ENCODE measurements around the gene PGAP6. TPM values are rescaled to one million over a fixed set of nuclear protein-coding genes. Genes with fewer than 3 reads are reported as not detected.
A peak's percentile ranks its signal among the peaks of the same experiment; 100 is the strongest.

The PGAP6 gene
- total and polyA plus RNA-seq, 9 of the 15 experiments (the other 6 are each of a cell fraction or from before 2014, with no cell fraction given), result 0.45 to 50.2 (median 39.3) TPM

GRCh38 chr16:370443-370842, 11.3 kb downstream of the PGAP6 start, which contains the start of gene MRPL28 (continued):
- peak; percentile 99 for TF ChIP-seq PKNOX1 (IDR thresholded peaks at IDR 0.05)
- TF ChIP-seq ELF2 (CRISPR knock-in tag; IDR thresholded peaks at IDR 0.05), result no peak; the same call in 1 of the 2 replicates
- peak in 1 of 2 experiments; percentile 64; a peak in 1 of 4 replicates for TF ChIP-seq MAZ (CRISPR knock-in tag; conservative IDR thresholded peaks at IDR 0.05 in 1 of 2, IDR thresholded peaks at IDR 0.05 in 1 of 2)
- TF ChIP-seq RB1 (IDR thresholded peaks at IDR 0.05; ENCODE audit: low read depth), result peak; percentile 69; the same call in 1 of the 2 replicates
- TF ChIP-seq CHD2 (IDR thresholded peaks at IDR 0.05; ENCODE audit: low read depth, low read length), result peak; percentile 58; the same call in 1 of the 2 replicates
- peak; percentile 98 for TF ChIP-seq POLR2AphosphoS2 (IDR thresholded peaks at IDR 0.05; ENCODE audit: low read length)
- 0 out of 2 replicates have a peak, but pooled peaks have one; percentile 65 for TF ChIP-seq GATAD2B (IDR thresholded peaks at IDR 0.05; ENCODE audit: borderline replicate concordance)
- TF ChIP-seq TEAD4 (IDR thresholded peaks at IDR 0.05; ENCODE audit: low read length), result no peak
- TF ChIP-seq TEAD4 (CRISPR knock-in tag; IDR thresholded peaks at IDR 0.05; ENCODE audit: borderline replicate concordance), result no peak
- TF ChIP-seq CBX1 (IDR thresholded peaks at IDR 0.05; ENCODE audit: low read depth), result peak; percentile 73; the same call in 1 of the 2 replicates
- TF ChIP-seq BCL6 (CRISPR knock-in tag; IDR thresholded peaks at IDR 0.05), result no peak
- TF ChIP-seq JUNB (CRISPR knock-in tag; conservative IDR thresholded peaks at IDR 0.05), result no peak
- no peak for TF ChIP-seq SIN3A (IDR thresholded peaks at IDR 0.05; ENCODE audit: borderline replicate concordance in 2 of 2, control insufficient read depth in 1 of 2, low read depth in 2 of 2, low read length in 2 of 2)
- TF ChIP-seq IRF2 (CRISPR knock-in tag; IDR thresholded peaks at IDR 0.05), result no peak
- TF ChIP-seq RFX1 (IDR thresholded peaks at IDR 0.05), result no peak
- TF ChIP-seq MEF2A (IDR thresholded peaks at IDR 0.05; ENCODE audit: control insufficient read depth, low read depth, low read length), result no peak
- no peak for TF ChIP-seq EHMT2 (IDR thresholded peaks at IDR 0.05)
- no peak for TF ChIP-seq NUFIP1 (IDR thresholded peaks at IDR 0.05; ENCODE audit: partially characterized antibody)
- no peak for TF ChIP-seq C11orf30 (IDR thresholded peaks at IDR 0.05; ENCODE audit: low read depth)
- no peak for TF ChIP-seq ZNF395 (CRISPR knock-in tag; IDR thresholded peaks at IDR 0.05)
- TF ChIP-seq SMC3 (conservative IDR thresholded peaks at IDR 0.05; ENCODE audit: insufficient read depth, low read depth, low read length), result 0 out of 2 replicates have a peak, but pooled peaks have one; percentile 12
- TF ChIP-seq SRSF3 (IDR thresholded peaks at IDR 0.05; ENCODE audit: insufficient read depth, low read length), result no peak
- TF ChIP-seq ZNF143 (CRISPR knock-in tag; IDR thresholded peaks at IDR 0.05), result no peak
- no peak for TF ChIP-seq ZNF584 (CRISPR knock-in tag; IDR thresholded peaks at IDR 0.05; ENCODE audit: low read depth)
- peak in 2 of 3 experiments; percentile 55 to 78 for TF ChIP-seq YY1 (IDR thresholded peaks at IDR 0.05; ENCODE audit: borderline replicate concordance in 1 of 3, control insufficient read depth in 1 of 3, extremely low read depth in 1 of 3, insufficient read depth in 3 of 3, insufficient read length in 1 of 3, insufficient replicate concordance in 2 of 3, low read depth in 1 of 3, low read length in 2 of 3)
- TF ChIP-seq DIDO1 (tag; IDR thresholded peaks at IDR 0.05; ENCODE audit: low read depth), result no peak
- TF ChIP-seq MYNN (IDR thresholded peaks at IDR 0.05), result 0 out of 2 replicates have a peak, but pooled peaks have one; percentile 58
- no peak for TF ChIP-seq MYNN (CRISPR knock-in tag; IDR thresholded peaks at IDR 0.05)

Measured in K562 (cell line).